Activated naive CD4-positive, alpha-beta T cell treated with anti-CD3 and anti-CD28 coated beads, Interleukin-2, amount 50 U/mL, for 16 hours (primary cell): ENCODE measurements around the gene EPN2.
"Not testable (repeated sequence)": the region's sequence is repeated elsewhere in the genome, so short reads cannot be mapped to it uniquely, and the experiment has no call there.

Experiments used
- DNase-seq: peaks from one replicate; pipeline ENCODE4 v3.0.0-alpha.2; 2020

EPN2 gene

DNA sequence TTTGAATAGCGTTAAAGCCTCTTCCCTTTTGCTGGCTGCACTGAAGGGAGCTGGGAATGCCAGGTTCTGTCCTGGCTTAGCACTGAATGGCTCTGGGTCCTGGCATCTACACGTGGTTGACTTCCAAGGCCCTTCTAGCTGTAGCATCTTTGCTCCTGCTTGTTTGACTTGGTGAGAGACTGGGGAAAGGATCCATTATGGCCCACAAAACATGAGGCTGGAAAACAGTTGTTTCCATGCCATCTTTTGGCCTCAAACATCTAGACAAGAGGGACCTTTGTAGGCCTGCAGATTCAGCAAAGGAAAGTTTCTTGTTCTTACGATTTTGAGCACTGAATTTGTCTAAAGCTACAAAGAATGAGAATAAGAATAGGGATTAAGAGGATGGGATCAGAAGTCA is 32.5 kb downstream of the EPN2 start:
- DNase-seq, result no peak

DNA sequence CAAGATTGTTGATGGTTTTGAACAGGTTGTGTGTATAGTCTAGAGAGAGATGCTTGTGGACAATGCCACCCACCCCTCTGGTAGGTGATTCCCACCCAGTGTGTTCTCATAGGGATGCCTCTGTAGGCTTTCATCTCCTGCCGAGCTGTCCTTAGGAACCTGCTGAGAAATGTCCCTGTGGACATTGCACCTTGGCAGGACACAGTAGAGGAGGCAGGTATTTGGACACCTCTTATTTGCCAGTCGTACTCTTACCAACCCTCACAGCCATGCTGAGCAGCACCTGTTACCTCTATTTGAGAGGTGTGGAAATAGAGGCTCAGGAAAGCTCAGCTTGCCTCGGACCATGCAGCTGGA is 33.2 kb downstream of the EPN2 start:
- DNase-seq, result no peak

DNA sequence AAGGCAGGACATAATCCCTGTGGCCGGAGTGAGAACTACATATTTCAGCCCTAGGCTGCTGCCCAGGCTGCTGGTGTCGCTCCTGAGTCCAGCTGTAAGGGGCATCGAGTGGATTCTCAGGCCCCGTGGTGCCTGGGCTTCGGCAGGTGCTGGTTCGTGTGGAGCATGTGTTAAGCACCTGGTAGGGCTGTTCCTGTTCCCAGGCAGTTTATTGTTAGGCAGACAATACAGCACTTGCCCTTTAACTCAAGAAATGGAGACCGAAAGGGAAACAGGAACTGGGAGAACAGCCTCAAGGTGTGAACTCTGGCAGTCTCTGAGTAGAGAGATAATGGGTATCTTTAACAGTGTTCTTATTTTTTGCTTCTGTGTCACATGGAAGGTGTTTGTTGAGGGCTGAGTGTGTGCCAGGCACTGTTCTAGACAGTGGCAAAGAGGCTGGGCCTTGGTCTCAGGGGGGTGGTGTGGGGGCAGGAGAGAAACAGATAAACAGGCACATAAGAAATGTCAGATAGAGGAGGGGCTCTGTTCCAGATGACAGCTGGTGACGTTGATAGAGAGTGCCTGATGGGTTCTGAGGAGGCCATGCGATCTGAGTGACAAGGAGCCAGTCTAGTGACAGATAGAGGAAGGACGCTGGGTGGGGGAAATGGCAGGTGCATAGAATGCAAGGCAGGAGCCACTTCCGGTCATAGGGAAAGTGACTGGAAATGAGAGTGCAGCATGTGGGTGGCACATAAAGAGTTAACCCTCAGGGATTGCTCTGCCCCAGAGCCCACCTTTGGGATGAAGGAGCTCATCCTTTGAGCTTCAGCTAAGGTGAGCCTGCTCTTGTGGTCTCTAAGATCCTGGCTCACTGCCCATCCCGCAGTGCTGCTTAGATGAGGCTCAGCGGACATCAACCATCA is 33.8 kb downstream of the EPN2 start:
- no peak for DNase-seq

DNA sequence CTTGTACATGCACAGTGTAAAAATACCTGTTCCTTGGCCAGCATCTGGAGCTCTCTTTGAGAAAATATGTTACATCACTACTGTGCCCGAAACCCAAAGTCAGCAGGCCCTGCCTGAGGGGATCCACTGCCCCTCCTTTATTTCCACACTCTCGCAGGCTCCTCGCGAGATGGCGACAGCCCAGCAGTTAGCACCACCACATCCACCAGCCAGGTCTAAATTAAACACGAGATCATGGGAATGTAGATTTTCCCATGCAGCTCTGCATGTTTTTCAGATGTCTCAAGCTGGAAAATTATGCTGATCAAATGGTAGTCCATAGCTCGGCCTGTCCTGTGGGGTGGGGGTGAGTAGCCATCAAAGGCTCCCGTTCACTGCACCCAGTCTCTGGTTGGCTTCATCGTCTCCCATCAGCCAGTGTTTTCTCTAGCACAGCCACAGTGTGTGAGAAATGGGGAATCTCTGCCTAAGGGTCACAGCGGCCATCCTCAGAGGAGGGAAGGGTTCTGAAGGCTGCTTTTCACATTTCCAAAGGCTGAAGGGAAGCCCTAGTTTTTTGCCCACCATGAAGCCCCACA is 34.7 kb downstream of the EPN2 start:
- DNase-seq, result no peak

DNA sequence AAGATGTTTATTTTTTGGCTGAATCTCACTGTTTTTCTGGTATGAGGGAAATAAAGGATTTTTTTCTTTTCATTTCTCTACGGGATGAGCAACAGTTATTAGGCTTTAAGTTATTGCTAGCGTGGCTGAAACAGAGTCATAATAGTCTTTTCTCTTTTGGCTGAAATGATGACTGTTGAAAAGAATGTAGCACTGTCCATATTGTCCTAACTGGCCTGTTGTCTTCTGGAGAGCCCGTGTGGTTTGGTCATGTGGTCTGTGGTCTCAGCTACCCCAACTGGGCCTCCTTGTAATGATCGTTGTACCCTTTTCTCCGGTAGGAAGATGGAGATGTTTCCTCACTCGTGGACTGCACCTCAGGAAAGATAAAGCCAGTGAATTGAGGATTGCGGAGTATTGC is 36.6 kb downstream of the EPN2 start:
- DNase-seq, result no peak

DNA sequence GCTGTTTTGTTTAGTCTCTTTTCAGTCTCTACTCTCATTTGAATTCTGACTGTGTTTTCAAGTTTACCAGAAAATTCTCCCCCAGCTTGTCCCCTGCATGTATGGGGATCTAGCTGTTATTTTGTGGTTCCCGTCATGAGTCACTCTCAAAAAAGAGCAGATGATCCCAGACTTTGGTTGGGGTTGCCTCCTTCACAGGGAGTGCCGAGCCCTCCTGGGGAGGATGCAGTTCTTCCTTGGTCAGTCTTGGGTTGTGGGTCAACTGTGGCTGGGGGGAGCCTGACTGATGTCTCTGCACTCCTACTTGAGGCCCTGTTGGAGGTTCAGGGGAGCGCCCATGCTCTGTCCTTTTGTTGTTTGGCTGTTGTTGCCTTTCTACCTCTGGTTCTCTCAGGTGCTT is 37.7 kb downstream of the EPN2 start:
- no peak for DNase-seq

DNA sequence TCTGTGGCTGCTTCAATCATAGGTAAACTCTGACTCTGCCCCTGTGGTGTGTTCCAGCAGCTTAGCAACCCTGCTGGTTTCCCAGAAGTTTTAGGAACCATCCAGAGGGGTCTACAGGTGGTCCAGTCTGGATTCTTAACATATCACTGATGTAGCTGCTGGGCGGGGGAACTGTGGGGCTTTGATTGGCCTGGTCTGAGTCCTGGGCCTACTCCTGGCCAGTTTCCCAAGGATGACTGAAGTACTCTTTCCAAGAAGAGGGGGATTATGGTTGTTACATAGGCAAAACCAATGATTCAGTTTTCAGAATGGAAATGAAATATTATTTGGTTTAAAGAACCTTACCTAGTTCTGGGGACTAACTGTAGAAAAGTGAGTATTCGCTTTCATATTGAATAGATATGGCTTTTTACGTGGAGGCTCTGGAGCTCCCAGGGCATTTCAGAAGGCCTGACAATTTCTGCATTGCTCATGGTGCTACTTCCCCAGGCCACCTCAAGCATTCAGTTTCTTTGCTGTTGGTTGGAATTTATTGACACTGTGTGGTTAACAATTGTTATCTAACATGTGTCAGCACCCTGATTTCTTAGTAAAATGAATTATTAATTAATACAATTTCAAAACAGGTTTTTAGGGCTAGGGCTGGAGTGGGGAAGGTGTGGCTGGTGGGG is 38.4 kb downstream of the EPN2 start:
- DNase-seq, result no peak

DNA sequence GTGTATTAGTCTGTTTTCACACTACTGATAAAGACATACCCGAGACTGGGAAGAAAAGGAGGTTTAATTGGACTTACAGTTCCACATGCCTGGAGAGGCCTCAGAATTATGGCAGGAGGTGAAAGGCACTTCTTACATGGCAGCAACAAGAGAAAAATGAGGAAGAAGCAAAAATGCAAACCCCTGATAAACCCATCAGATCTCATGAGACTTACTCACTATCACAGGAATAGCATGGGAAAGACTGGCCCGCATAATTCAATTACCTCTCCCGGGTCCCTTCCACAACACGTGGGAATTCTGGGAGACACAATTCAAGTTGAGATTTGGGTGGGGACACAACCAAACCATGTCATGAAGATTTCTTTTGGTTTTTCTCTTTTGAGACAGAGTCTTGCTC is 41.1 kb downstream of the EPN2 start:
- not testable (repeated sequence) for DNase-seq

DNA sequence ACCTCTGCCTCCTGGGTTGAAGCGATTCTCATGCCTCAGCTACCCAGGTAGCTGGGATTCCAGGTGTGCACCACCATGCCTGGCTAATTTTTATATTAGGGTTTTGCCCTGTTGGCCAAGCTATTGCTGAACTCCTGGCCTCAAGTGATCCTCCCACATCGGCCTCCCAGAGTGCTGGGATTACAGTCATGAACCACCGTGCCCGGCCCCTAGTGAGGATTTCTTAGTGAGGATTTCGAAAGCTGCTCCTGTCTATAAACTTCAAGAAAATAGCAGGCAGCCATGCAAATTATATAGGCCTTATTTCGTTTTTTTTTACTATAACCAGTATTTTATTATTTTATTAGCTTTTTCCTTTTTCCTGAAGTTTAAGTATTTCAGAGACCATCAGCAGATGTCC is 41.6 kb downstream of the EPN2 start:
- no peak for DNase-seq

DNA sequence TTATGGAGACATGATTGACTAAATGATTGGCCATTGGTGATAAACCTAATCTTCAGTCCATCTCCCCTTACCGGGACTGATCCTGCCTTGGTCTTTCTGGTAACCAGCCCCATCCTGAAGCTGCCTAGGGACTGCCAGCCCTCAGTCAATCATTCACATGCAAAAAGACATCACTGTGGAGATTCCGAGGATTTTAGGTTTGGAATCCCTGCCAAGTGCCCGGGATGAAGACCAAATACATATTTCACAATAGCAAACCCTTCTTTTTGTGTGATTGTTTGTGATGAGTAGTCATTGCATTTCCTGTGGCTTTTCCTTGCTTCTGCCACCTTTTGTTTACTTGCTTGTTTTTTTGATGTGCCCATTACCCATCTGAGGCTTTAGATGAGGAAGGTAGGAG is 44.0 kb downstream of the EPN2 start:
- no peak for DNase-seq

DNA sequence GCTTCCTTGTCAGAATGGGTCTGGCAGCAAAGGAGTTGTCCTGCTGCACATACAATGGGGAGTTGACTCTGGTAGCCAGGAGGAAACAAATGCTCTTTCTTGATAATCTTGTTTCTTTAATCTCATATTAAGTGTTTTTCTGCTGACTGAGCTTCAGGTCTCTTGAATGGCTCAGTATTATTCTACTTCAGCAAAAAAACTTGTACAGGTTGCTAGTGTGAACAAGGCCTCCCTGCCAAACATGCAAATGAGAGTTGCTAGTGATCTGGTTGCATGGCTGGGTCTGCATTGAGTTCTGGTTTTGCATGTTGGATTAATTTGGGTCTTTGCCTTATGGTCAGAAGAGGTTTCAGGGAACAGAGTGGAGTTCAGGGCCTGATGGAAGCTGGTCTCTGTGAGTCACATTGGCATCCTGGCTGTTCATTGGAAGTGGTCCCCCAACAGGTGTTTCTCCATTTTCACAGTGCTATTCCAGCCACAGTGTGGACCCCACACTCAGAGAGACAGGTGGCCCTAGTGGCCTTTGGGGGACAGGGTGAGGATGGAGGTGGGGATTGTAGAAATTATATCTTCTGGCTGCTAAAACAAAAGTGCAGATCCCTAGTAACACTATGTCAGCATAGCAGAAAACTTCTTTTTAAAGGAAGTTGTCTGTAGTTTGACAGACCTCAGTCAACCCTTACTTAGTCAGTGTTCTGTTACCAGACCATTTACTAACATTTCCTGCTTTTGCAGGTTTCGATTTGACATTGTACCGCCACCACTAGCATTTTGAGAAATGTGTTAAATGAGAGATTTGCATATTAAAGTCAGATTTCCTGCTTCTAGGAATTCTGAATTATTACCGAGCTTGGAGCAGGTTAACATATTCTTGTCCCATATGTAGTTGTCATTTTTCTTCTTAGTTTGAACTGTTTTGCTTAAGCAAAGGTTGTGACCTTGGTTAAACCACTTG is 47.1 kb downstream of the EPN2 start:
- no peak for DNase-seq

DNA sequence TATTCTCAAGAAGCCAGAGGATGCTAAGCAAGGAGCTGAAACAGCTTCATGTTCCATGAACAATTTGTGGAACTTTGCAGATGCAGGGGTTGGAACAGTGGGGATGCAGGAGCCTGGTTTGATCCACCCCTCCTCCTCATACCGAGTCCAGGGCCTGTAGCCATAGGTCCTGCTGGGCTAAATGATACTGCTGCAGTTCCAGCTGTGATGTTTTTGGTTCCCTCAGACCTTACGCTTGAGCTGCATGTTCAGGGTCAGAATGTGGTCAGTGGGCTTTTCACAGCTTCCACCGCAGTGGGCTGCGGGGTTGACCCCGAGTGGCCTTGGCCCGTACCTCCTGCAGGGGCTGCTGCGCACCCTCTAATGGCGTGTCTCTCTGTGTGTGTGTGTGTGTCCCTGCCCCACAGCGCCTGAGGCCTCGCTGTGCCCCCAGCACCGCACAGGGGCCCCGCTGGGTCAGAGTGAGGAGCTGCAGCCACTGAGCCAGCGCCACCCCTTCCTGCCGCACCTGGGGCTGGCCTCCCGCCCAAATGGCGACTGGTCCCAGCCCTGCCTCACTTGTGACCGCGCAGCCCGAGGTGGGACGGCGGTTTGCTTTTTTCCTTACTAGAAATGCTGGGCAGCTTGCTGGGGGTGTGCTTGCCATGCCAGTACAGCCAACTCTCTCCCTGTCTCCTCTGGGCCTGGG is 48.2 kb downstream of the EPN2 start:
- DNase-seq, result no peak

DNA sequence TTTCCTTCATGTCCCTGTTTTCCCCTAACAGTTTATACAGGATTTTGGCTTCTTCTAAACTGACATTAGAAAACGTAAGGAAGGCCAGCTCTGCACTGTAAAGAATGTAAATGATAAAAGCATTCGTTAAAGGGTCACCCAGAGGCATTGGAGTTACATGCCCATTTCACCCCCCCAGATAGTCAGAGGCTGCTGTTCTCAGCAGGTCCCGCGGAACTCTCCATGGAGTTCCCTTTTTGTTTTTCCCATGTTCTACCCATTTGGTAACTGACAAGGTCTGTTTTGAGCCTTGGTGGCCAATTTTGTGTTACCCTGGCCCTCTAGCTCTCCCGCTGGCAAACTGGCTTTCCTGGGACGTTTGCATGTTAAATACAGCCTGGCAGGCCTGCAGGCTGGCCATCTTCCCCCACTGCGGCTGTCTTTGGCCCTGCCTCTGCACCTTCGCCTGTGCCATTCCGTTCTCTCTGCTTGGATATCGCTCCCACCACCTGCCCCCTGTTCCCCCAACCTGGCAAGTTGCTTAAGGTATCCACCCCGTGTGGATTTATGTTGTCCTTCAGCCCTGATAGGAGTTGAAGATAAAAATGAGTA is 49.7 kb downstream of the EPN2 start:
- no peak for DNase-seq

DNA sequence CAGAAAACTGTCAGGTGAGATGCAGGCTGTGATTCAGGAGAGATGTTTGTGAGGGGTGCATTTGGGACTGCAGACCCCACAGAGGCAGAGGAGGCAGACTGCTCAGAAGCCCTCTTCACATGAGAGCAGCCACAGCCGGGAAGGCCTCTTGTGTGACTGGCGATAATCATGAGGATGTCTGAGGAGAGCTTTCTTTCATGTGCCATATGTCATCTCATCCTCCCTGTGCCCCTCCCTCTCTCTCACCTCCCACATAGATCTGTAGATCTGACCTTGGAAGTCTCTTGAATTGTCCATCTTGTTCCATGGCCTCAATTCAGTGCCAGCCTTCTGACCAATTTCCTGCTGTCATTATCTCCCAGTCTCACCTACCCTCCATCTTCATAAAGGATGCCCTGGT is 50.5 kb downstream of the EPN2 start:
- DNase-seq, result no peak

DNA sequence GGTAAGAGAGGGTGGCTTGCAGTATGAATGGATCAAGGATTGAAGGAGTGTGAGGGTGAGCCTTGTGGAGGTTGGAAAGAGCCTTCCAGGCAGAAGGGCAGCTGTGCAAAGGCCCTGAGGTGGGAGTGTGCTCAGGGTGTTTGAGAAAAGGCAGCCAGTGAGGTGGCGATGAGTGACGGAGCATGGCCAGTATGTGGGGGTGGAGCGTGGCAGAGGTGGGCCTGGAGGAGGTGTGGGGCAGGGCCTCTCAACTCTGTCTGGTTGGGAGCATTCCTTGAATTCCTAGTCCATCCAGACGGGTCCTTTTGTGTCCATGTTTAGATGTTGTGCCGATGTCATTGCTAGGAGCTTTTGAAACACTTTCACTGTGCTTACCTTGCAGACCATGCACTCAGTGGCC is 51.3 kb downstream of the EPN2 start:
- no peak for DNase-seq

DNA sequence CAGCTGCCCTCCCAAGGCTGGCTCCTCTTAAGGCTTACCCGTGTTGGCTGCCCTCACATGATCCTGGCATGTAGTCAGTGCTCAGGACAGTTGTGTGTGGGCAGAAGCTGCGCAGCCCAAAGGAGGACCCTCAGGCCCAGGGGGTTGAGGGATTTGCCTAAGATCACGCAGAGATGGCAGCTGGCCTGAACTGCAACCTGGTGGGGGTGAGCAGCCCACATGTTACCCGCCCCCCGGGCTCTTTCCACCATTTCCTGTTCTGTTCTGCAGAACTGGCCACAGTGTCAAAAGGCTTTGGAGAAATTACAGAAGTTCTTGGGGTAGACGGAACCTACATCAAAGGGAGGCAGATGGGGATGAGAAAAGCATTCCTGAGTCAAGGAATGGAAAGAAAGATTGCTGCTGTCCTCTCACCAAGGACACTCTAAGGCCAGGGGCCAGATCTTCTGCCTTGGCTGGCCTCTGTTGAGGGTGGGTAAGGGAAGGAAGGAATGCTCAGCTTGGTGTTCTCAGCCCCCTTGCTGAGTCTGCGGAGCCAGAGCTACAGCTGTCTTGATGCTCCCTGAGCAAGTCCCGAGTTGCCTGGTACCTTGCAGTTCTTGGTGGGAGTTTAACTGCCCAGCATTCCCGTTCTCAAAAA is 53.0 kb downstream of the EPN2 start:
- no peak for DNase-seq

DNA sequence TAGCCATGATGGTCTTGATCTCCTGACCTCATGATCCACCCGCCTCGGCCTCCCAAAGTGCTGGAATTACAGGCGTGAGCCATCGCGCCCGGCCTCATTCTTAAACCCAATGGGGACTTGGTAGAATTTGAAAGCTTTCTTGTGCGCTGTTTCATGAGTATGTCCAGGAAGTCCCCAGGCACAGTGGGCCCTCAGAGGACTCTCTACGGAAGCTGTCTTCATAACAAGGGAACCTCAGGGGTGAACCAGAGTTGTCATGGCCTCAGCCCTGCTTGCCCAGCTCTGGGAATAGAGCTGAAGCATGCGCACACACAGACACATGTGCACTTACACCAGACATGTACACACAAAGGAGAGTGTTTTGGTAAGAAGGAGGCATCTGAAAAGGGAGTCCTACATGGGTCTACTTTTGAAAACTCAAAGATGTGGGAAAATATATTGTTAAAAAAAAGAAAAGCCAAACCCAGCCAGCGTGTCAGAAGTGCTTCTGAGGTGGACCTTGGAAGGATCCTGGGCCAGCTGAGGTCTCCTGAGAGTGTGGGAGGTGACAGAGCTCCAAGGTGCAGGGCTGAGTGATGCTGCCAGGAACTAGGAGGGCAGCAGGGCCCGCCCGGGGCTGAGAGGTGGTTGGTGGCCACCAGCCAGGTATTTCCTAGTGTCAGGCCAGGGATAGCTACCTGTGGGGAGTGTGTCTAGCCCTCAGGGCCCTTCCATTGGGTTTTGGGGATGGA is 54.6 kb downstream of the EPN2 start:
- DNase-seq, result no peak

DNA sequence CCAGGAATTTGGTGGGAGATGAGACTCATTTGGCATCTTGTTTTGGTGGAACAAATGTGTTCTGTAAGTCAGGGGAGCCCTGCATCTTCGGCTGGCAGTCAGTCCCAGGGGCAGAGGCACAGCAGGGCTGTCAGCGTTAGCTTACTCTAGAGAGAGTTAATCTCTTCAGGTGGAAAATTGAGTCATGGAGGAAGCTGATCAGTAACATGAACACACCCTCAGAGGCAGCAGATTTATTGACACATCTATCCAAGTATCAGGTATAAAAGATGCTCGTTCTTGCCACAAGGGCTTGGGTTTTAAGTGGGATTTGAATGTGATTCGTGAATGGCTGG is 55.2 kb downstream of the EPN2 start:
- DNase-seq, result no peak

DNA sequence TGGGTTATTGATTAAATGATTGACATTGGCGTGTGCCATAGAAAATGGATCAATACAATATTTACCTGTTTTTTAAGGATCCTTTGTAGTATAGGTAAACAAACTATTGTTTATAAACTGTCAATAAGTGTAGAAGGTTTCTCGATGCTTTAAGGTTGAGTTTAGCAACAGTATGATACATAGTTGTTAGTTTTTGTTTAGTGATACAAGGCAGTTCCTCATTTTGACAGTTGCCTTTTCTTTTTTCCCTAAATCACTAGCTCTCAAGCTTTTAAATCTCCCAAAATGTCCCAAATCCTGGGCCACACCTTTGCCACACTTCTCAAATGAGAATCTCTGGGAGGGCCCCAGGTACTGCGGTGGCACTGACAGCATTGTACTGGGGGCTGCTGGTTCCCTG is 57.3 kb downstream of the EPN2 start:
- no peak for DNase-seq

DNA sequence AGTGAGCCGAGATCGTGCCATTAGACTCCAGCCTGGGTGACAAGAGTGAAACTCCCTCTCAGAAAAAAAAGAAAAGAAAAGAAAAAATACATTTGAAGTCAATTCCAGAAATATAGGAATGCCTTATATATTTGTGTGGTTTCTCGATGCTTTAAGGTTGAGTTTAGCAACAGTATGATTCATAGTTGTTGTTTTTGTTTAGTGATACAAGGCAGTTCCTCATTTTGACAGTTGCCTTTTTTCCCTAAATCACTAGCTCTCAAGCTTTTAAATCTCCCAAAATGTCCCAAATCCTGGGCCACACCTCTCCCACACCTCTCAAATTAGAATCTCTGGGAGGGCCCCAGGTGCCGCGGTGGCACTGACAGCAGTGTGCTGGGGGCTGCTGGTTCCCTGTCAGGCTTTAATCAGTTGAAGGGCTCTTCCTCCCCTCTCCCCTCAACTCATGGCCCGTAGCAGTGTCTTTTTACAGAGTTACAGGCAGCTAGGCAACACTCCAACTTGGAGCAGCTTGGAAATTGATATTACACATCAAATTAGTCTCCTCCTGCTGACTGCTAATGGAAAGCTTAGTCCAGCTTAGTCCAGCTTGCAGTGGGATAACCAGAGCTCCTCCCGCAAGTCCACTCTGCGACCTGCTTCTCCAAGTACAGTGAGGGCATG is 58.4 kb downstream of the EPN2 start:
- DNase-seq, result no peak
